ENCODE data around the gene LRRC2. TPM values are rescaled to one million over a fixed set of nuclear protein-coding genes. Genes with fewer than 3 reads are reported as not detected.

The LRRC2 gene
- total RNA-seq, 1 experiment from 2014 or later = 2.6 TPM

DNA sequence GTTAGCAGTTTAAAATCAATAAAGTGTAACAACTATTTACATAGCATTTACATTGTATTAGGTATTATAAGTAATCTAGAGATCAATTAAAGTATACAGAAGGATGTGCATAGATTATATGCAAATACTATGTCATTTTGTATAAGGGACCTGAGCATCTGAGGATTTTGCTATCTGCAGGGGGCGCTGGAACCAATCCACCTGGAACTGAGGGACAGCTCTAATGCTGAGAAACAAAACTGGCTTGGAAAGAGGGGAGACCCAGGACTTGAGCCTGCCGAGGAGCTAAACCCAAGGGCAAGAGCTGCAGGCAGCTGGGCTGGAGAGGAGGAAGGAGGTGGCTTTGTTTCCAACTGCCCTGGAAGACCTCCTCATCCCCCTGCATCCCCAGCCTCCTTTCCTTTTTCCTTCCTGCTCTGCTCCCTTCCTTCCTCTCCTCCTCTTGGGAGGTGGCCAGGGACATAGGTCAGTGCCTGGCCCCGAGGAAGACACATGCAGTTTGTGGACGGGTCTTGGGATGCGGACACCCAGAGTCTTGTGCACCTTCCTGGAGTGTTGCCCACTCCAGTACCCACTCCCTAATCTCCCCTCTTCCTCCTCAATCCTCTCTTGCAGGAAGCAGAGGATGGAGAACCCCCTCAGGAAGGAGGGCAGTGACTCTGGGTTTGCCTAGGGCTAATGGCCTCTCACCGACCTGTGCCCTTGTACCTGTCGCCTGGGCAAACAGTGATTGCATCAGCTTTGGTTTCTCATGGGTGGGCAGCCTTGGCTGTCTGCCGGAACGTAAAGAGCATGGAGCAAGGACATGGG, 69.2 kb downstream of the LRRC2 start:
- Histone ChIP-seq H3K9ac (ENCODE audit: extremely low read depth, insufficient read length, low read length) (no peak overlapping the region), H2BK5ac (ENCODE audit: insufficient read length, low read length) (no peak overlapping the region), H2AFZ (ENCODE audit: low read length) (no peak overlapping the region), H3K23ac (ENCODE audit: insufficient read length, low read depth, low read length) (no peak overlapping the region), H3K9me3 (ENCODE audit: control insufficient read depth, low read depth, low read length) (no peaks in the 10 kb centered on the region), H2BK12ac (ENCODE audit: insufficient read length, low read depth, low read length) (no peak overlapping the region), H2BK20ac (ENCODE audit: low read depth, low read length, poor library complexity, severe bottlenecking) (no peak overlapping the region), H4K8ac (replicated peaks; ENCODE audit: insufficient read length, low read depth, low read length) (no peak overlapping the region), H3K79me1 (ENCODE audit: insufficient read depth, low read depth, low read length, poor library complexity, severe bottlenecking) (no peaks in the 10 kb centered on the region), H3K27ac (ENCODE audit: insufficient read length, low read depth, low read length) (no peak overlapping the region), H4K20me1 (ENCODE audit: control insufficient read depth, insufficient read depth, insufficient read length) (no peaks in the 10 kb centered on the region), H2AK5ac (ENCODE audit: insufficient read length, low read length) (no peak overlapping the region), H3K18ac (ENCODE audit: insufficient read length, low read depth, low read length) (peak overlapping the region; percentile 41), H2BK15ac (ENCODE audit: low read depth, low read length) (no peak overlapping the region), H3K4me1 (ENCODE audit: insufficient read depth, low read length) (no peaks in the 10 kb centered on the region; the same call in 1 of the 2 replicates), H3K27me3 (ENCODE audit: insufficient read depth, low read length) (no peaks in the 10 kb centered on the region), H3K14ac (ENCODE audit: insufficient read depth, low read length) (peak overlapping the region; percentile 60; the same call in 1 of the 2 replicates), H4K91ac (ENCODE audit: insufficient read length, low read depth, low read length) (no peak overlapping the region), H3T11ph (ENCODE audit: low read length) (no peak overlapping the region), H3K4me2 (ENCODE audit: insufficient read depth, insufficient read length, low read length) (no peak overlapping the region), H2BK120ac (ENCODE audit: low read depth, low read length, poor library complexity, severe bottlenecking) (no peak overlapping the region), H4K5ac (ENCODE audit: insufficient read length, low read depth, low read length) (no peak overlapping the region), H3K23me2 (ENCODE audit: insufficient read length, low read depth, low read length, poor library complexity, severe bottlenecking) (no peaks in the 10 kb centered on the region), H3K56ac (ENCODE audit: insufficient read length, low read depth, low read length) (no peak overlapping the region), H3K79me2 (ENCODE audit: insufficient read depth, low read length) (no peaks in the 10 kb centered on the region), H3K4ac (ENCODE audit: low read depth, low read length) (no peak overlapping the region)
- Mint-ChIP-seq H3K27ac (peak overlapping the region in 1 of 3 experiments; percentile 39; a peak in 1 of 7 replicates), H3K9me3 (peaks cover 14 to 15% of the 10 kb centered on the region in 2 experiments), H3K4me3 (no peak overlapping the region), H3K27me3 (ENCODE audit: low read depth) (peaks cover 7% of the 10 kb centered on the region; the same call in 1 of the 2 replicates), H3K36me3 (ENCODE audit: insufficient read depth in 1 of 3, low read depth in 3 of 3) (peaks cover 8 to 16% (median 10%) of the 10 kb centered on the region in 3 experiments), H3K4me1 (peaks cover 21 to 29% of the 10 kb centered on the region in 2 experiments)
- WGBS (ENCODE audit: extremely low coverage, insufficient read length, low lambda C conversion rate) = no CpG with 5 or more reads among the region's 9 CpGs
- DNase-seq = peak; percentile 54
- TF ChIP-seq, protein P1, sequence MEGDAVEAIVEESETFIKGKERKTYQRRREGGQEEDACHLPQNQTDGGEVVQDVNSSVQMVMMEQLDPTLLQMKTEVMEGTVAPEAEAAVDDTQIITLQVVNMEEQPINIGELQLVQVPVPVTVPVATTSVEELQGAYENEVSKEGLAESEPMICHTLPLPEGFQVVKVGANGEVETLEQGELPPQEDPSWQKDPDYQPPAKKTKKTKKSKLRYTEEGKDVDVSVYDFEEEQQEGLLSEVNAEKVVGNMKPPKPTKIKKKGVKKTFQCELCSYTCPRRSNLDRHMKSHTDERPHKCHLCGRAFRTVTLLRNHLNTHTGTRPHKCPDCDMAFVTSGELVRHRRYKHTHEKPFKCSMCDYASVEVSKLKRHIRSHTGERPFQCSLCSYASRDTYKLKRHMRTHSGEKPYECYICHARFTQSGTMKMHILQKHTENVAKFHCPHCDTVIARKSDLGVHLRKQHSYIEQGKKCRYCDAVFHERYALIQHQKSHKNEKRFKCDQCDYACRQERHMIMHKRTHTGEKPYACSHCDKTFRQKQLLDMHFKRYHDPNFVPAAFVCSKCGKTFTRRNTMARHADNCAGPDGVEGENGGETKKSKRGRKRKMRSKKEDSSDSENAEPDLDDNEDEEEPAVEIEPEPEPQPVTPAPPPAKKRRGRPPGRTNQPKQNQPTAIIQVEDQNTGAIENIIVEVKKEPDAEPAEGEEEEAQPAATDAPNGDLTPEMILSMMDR (conservative IDR thresholded peaks at IDR 0.05) = peak; percentile 72
